HEK293 (cell line): ENCODE results near the gene NTF4.
A peak's percentile ranks its signal among the peaks of the same experiment; 100 is the strongest.

ENCODE experiments used
- CTCF ChIA-PET: fragments of 350-600 bp; formaldehyde crosslinking; extraction: SDS; loops from one replicate; lab custom pipeline; 2021; ENCODE audit warnings: antibody characterized with exemption; lab: Yijun Ruan, JAX
- POLR2A ChIA-PET: fragments of 300-600 bp; formaldehyde crosslinking; extraction: SDS; loops from one replicate; lab custom pipeline; 2020; ENCODE audit warnings: antibody characterized with exemption, inconsistent platforms; lab: Yijun Ruan, JAX
- H3K27ac ChIP-seq: fragments of 200-500 bp; sonication (Bioruptor generic); 2 replicates; pipeline ENCODE4 v1.5.1; 2014; ENCODE audit warnings: low read depth, low read length, control low read depth, inconsistent platforms; ENCODE audit errors: extremely low read depth
- H3K36me3 ChIP-seq, 2 experiments: fragments of 200-500 bp in 1 of 2; sonication (Bioruptor generic) in 1 of 2; 1 replicate in 1 of 2; 2 replicates in 1 of 2; pipeline ENCODE4 v1.5.1; 2014 to 2017; ENCODE audit warnings: inconsistent platforms in 2 of 2, low read length in 2 of 2; ENCODE audit not compliant: control insufficient read depth in 2 of 2, insufficient read depth in 1 of 2
- H3K4me1 ChIP-seq: fragments of 200-500 bp; sonication (Bioruptor generic); 2 replicates; pipeline ENCODE4 v1.5.1; 2014; ENCODE audit warnings: mild to moderate bottlenecking, low read length, inconsistent platforms; ENCODE audit not compliant: control insufficient read depth, insufficient read depth
- H3K4me3 ChIP-seq: 2 replicates; pipeline ENCODE4 v1.5.1; 2011; ENCODE audit warnings: low read depth, mild to moderate bottlenecking, control low read depth, low read length, moderate library complexity
- H3K9me3 ChIP-seq: fragments of 200-500 bp; sonication (Bioruptor generic); 2 replicates; pipeline ENCODE4 v1.5.1; 2014; ENCODE audit warnings: low read depth, low read length, inconsistent platforms; ENCODE audit not compliant: control insufficient read depth, insufficient read depth
- GLI2 ChIP-seq: fragments of 450-650 bp; formaldehyde crosslinking; IDR thresholded peaks from 2 replicates; pipeline ENCODE4; 2017; ENCODE audit warnings: missing biosample characterization, missing genetic modification characterization, low read depth, borderline replicate concordance
- GLIS1 ChIP-seq: fragments of 450-650 bp; formaldehyde crosslinking; IDR thresholded peaks from 2 replicates; pipeline ENCODE4 v1.5.1; 2016; ENCODE audit warnings: missing biosample characterization, missing genetic modification characterization
- IKZF3 ChIP-seq: fragments of 450-650 bp; IDR thresholded peaks from 2 replicates; pipeline ENCODE4 v1.5.0; 2018; ENCODE audit warnings: missing biosample characterization, mild to moderate bottlenecking, missing genetic modification characterization, moderate library complexity
- KLF16 ChIP-seq: fragments of 450-650 bp; formaldehyde crosslinking; IDR thresholded peaks from 2 replicates; pipeline ENCODE4 v1.5.1; 2017; ENCODE audit warnings: missing biosample characterization, missing genetic modification characterization
- KLF8 ChIP-seq: fragments of 450-650 bp; formaldehyde crosslinking; IDR thresholded peaks from 2 replicates; pipeline ENCODE4 v1.5.1; 2016; ENCODE audit warnings: missing biosample characterization, missing genetic modification characterization
- MEIS1 ChIP-seq: sonication (generic); formaldehyde crosslinking; IDR thresholded peaks from 2 replicates; pipeline ENCODE4 v1.8.1; 2022; ENCODE audit warnings: missing genetic modification reagents, mild to moderate bottlenecking, borderline replicate concordance
- MYNN ChIP-seq: fragments of 450-650 bp; formaldehyde crosslinking; IDR thresholded peaks from 2 replicates; pipeline ENCODE4 v1.5.1; 2016; ENCODE audit warnings: missing biosample characterization, missing genetic modification characterization, borderline replicate concordance
- PRDM1 ChIP-seq: fragments of 450-650 bp; formaldehyde crosslinking; IDR thresholded peaks from 2 replicates; pipeline ENCODE4; 2016; ENCODE audit warnings: missing biosample characterization, missing genetic modification characterization
- SP7 ChIP-seq: fragments of 450-650 bp; formaldehyde crosslinking; IDR thresholded peaks from 2 replicates; pipeline ENCODE4 v1.5.1; 2016; ENCODE audit warnings: missing biosample characterization, missing genetic modification characterization
- TRIM28 ChIP-seq: IDR thresholded peaks from 2 replicates; pipeline ENCODE4 v1.6.1; 2011; ENCODE audit warnings: low read length, control low read depth, borderline replicate concordance
- ZBTB17 ChIP-seq: fragments of 450-650 bp; formaldehyde crosslinking; IDR thresholded peaks from 2 replicates; pipeline ENCODE4 v1.5.1; 2016; ENCODE audit warnings: missing biosample characterization, missing genetic modification characterization
- ZIC2 ChIP-seq: fragments of 450-650 bp; formaldehyde crosslinking; IDR thresholded peaks from 2 replicates; pipeline ENCODE4 v1.5.1; 2016; ENCODE audit warnings: missing biosample characterization, missing genetic modification characterization
- ZNF19 ChIP-seq: fragments of 450-650 bp; formaldehyde crosslinking; IDR thresholded peaks from 2 replicates; pipeline ENCODE4; 2016; ENCODE audit warnings: missing biosample characterization, missing genetic modification characterization, low read depth
- ZNF335 ChIP-seq: fragments of 450-650 bp; formaldehyde crosslinking; conservative IDR thresholded peaks from 2 replicates; pipeline ENCODE4 v1.5.1; 2016; ENCODE audit warnings: missing biosample characterization, missing genetic modification characterization
- ZNF366 ChIP-seq: fragments of 450-650 bp; formaldehyde crosslinking; conservative IDR thresholded peaks from 2 replicates; pipeline ENCODE4 v1.5.1; 2016; ENCODE audit warnings: missing biosample characterization, missing genetic modification characterization
- ZNF501 ChIP-seq: fragments of 450-650 bp; formaldehyde crosslinking; IDR thresholded peaks from 2 replicates; pipeline ENCODE4 v1.5.1; 2016; ENCODE audit warnings: missing biosample characterization, missing genetic modification characterization
- ZNF654 ChIP-seq: fragments of 450-650 bp; formaldehyde crosslinking; IDR thresholded peaks from 2 replicates; pipeline ENCODE4 v1.5.1; 2016; ENCODE audit warnings: low read depth, missing biosample characterization, missing genetic modification characterization
- ZNF660 ChIP-seq: fragments of 450-650 bp; IDR thresholded peaks from 2 replicates; pipeline ENCODE4 v1.5.1; 2018; ENCODE audit warnings: missing biosample characterization, mild to moderate bottlenecking, missing genetic modification characterization
- ZNF747 ChIP-seq: fragments of 450-650 bp; formaldehyde crosslinking; IDR thresholded peaks from 2 replicates; pipeline ENCODE4 v1.5.1; 2016; ENCODE audit warnings: missing biosample characterization, missing genetic modification characterization
- ZSCAN30 ChIP-seq: fragments of 450-650 bp; IDR thresholded peaks from 2 replicates; pipeline ENCODE4 v1.5.1; 2018; ENCODE audit warnings: missing biosample characterization, mild to moderate bottlenecking, missing genetic modification characterization, moderate library complexity
- TF ChIP-seq, protein P1 (sequence below): fragments of 450-650 bp; formaldehyde crosslinking; IDR thresholded peaks from 2 replicates; pipeline ENCODE4 v1.5.1; 2017; ENCODE audit warnings: missing biosample characterization, missing genetic modification characterization
- TF ChIP-seq, protein P2 (sequence below): fragments of 450-650 bp; IDR thresholded peaks from 2 replicates; pipeline ENCODE4 v1.5.1; 2018; ENCODE audit warnings: missing biosample characterization, mild to moderate bottlenecking, missing genetic modification characterization
- TF ChIP-seq, protein P3 (sequence below): fragments of 450-650 bp; formaldehyde crosslinking; IDR thresholded peaks from 2 replicates; pipeline ENCODE4 v1.5.1; 2016; ENCODE audit warnings: missing biosample characterization, missing genetic modification characterization
- TF ChIP-seq, protein P4 (sequence below): fragments of 450-650 bp; formaldehyde crosslinking; IDR thresholded peaks from 2 replicates; pipeline ENCODE4 v1.5.1; 2016; ENCODE audit warnings: missing biosample characterization, missing genetic modification characterization
- TF ChIP-seq, protein P5 (sequence below): fragments of 450-650 bp; formaldehyde crosslinking; IDR thresholded peaks from 2 replicates; pipeline ENCODE4 v1.5.1; 2016; ENCODE audit warnings: missing biosample characterization, missing genetic modification characterization
- TF ChIP-seq, protein P6 (sequence below): fragments of 450-650 bp; formaldehyde crosslinking; IDR thresholded peaks from 2 replicates; pipeline ENCODE4 v1.5.1; 2016; ENCODE audit warnings: missing biosample characterization, missing genetic modification characterization

The NTF4 gene

DNA sequence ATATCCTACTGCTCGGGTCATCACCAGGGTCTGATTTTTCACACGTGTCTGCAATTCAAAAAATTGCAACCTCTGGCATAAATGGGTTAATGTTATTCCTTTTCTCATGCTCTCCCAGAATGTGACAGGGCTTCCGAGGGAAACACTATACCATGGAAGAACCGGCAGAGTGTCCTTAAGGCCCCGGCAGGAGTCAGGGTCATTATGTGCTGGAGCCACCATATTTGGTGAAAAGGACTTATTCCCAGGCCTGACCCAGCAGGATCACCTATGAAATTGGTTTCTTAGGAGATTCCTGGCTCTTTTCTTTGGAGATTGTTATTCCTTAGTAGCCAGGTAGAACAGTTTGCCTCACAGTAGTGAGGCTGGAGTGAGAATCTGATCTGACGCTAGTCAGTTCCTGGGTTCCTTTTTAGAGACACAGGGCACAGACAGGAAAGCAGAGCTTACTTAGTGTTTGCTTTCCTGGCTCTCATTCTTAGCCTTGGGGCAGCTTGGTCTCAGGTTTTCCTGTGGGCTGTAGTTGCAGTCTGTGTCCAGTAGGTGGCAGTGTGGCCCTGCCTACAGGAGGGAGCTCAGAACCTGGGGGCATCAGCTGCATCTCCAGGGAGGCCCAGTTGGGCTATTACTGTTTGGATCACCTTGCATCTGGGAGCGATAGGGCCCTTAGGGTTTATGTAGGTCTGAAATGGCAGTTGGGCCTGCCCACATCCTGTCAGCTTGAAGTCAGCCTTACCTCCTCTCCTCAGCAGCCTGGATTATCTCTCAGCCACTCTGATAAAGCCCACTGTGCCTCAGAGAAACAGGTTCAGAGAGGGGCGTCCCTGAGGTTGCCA, 33.1 kb upstream of the NTF4 start:
- peak overlapping the region; percentile 48 for H3K27ac ChIP-seq
- ChIA-PET CTCF (interaction anchor here (0.5 to 7.1 kb wide), 50 partner anchors 10 to 546 kb away, joined by 3 to 105 read pairs (median 5); partner anchors contain the start of genes GYS1, LIN7B and RUVBL2), POLR2A (interaction anchor here (0.6 to 1.7 kb wide), 12 partner anchors 9 to 356 kb away, joined by 3 to 11 read pairs (median 4); partner anchors contain the start of genes ALDH16A1 and LIN7B)
- peaks cover 81 to 95% of the 10 kb centered on the region in 2 experiments for H3K36me3 ChIP-seq
- no peaks in the 10 kb centered on the region for H3K9me3 ChIP-seq
- H3K4me1 ChIP-seq: peaks cover 8% of the 10 kb centered on the region
- no peak overlapping the region for H3K4me3 ChIP-seq
- TF ChIP-seq, protein P1, sequence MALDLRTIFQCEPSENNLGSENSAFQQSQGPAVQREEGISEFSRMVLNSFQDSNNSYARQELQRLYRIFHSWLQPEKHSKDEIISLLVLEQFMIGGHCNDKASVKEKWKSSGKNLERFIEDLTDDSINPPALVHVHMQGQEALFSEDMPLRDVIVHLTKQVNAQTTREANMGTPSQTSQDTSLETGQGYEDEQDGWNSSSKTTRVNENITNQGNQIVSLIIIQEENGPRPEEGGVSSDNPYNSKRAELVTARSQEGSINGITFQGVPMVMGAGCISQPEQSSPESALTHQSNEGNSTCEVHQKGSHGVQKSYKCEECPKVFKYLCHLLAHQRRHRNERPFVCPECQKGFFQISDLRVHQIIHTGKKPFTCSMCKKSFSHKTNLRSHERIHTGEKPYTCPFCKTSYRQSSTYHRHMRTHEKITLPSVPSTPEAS: 0 out of 2 replicates have a peak, but pooled peaks have one; percentile 16
- no peak for TF ChIP-seq ZNF335 (tag by site-specific recombination)
- TF ChIP-seq, protein P2, sequence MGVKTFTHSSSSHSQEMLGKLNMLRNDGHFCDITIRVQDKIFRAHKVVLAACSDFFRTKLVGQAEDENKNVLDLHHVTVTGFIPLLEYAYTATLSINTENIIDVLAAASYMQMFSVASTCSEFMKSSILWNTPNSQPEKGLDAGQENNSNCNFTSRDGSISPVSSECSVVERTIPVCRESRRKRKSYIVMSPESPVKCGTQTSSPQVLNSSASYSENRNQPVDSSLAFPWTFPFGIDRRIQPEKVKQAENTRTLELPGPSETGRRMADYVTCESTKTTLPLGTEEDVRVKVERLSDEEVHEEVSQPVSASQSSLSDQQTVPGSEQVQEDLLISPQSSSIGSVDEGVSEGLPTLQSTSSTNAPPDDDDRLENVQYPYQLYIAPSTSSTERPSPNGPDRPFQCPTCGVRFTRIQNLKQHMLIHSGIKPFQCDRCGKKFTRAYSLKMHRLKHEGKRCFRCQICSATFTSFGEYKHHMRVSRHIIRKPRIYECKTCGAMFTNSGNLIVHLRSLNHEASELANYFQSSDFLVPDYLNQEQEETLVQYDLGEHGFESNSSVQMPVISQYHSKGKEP (tag by site-specific recombination): peak; percentile 34; the same call in 1 of the 2 replicates
- no peak for TF ChIP-seq ZNF19 (tag by site-specific recombination)
- TF ChIP-seq MYNN (tag by site-specific recombination): no peak
- peak; percentile 89 for TF ChIP-seq ZNF654 (tag by site-specific recombination)
- TF ChIP-seq, protein P3, sequence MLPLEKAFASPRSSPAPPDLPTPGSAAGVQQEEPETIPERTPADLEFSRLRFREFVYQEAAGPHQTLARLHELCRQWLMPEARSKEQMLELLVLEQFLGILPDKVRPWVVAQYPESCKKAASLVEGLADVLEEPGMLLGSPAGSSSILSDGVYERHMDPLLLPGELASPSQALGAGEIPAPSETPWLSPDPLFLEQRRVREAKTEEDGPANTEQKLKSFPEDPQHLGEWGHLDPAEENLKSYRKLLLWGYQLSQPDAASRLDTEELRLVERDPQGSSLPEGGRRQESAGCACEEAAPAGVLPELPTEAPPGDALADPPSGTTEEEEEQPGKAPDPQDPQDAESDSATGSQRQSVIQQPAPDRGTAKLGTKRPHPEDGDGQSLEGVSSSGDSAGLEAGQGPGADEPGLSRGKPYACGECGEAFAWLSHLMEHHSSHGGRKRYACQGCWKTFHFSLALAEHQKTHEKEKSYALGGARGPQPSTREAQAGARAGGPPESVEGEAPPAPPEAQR (tag by site-specific recombination): no peak
- no peak for TF ChIP-seq ZNF747 (tag by site-specific recombination)
- TF ChIP-seq SP7 (tag by site-specific recombination): peak; percentile 32
- TF ChIP-seq, protein P4, sequence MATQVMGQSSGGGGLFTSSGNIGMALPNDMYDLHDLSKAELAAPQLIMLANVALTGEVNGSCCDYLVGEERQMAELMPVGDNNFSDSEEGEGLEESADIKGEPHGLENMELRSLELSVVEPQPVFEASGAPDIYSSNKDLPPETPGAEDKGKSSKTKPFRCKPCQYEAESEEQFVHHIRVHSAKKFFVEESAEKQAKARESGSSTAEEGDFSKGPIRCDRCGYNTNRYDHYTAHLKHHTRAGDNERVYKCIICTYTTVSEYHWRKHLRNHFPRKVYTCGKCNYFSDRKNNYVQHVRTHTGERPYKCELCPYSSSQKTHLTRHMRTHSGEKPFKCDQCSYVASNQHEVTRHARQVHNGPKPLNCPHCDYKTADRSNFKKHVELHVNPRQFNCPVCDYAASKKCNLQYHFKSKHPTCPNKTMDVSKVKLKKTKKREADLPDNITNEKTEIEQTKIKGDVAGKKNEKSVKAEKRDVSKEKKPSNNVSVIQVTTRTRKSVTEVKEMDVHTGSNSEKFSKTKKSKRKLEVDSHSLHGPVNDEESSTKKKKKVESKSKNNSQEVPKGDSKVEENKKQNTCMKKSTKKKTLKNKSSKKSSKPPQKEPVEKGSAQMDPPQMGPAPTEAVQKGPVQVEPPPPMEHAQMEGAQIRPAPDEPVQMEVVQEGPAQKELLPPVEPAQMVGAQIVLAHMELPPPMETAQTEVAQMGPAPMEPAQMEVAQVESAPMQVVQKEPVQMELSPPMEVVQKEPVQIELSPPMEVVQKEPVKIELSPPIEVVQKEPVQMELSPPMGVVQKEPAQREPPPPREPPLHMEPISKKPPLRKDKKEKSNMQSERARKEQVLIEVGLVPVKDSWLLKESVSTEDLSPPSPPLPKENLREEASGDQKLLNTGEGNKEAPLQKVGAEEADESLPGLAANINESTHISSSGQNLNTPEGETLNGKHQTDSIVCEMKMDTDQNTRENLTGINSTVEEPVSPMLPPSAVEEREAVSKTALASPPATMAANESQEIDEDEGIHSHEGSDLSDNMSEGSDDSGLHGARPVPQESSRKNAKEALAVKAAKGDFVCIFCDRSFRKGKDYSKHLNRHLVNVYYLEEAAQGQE: no peak
- peak; percentile 87 for TF ChIP-seq PRDM1 (tag by site-specific recombination)
- no peak for TF ChIP-seq MEIS1 (CRISPR knock-in tag)
- 0 out of 2 replicates have a peak, but pooled peaks have one; percentile 33 for TF ChIP-seq TRIM28
- 0 out of 2 replicates have a peak, but pooled peaks have one; percentile 20 for TF ChIP-seq ZNF501 (tag by site-specific recombination)
- TF ChIP-seq ZIC2 (tag by site-specific recombination): 0 out of 2 replicates have a peak, but pooled peaks have one; percentile 31
- peak; percentile 18; the same call in 1 of the 2 replicates for TF ChIP-seq ZNF366 (tag by site-specific recombination)
- no peak for TF ChIP-seq KLF8 (tag by site-specific recombination)
- TF ChIP-seq ZSCAN30: peak; percentile 87; the same call in 1 of the 2 replicates
- TF ChIP-seq, protein P5, sequence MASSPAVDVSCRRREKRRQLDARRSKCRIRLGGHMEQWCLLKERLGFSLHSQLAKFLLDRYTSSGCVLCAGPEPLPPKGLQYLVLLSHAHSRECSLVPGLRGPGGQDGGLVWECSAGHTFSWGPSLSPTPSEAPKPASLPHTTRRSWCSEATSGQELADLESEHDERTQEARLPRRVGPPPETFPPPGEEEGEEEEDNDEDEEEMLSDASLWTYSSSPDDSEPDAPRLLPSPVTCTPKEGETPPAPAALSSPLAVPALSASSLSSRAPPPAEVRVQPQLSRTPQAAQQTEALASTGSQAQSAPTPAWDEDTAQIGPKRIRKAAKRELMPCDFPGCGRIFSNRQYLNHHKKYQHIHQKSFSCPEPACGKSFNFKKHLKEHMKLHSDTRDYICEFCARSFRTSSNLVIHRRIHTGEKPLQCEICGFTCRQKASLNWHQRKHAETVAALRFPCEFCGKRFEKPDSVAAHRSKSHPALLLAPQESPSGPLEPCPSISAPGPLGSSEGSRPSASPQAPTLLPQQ (tag by site-specific recombination): peak; percentile 50
- TF ChIP-seq, protein P6, sequence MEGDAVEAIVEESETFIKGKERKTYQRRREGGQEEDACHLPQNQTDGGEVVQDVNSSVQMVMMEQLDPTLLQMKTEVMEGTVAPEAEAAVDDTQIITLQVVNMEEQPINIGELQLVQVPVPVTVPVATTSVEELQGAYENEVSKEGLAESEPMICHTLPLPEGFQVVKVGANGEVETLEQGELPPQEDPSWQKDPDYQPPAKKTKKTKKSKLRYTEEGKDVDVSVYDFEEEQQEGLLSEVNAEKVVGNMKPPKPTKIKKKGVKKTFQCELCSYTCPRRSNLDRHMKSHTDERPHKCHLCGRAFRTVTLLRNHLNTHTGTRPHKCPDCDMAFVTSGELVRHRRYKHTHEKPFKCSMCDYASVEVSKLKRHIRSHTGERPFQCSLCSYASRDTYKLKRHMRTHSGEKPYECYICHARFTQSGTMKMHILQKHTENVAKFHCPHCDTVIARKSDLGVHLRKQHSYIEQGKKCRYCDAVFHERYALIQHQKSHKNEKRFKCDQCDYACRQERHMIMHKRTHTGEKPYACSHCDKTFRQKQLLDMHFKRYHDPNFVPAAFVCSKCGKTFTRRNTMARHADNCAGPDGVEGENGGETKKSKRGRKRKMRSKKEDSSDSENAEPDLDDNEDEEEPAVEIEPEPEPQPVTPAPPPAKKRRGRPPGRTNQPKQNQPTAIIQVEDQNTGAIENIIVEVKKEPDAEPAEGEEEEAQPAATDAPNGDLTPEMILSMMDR (tag by site-specific recombination): peak; percentile 94
- TF ChIP-seq KLF16 (tag by site-specific recombination): no peak
- TF ChIP-seq ZNF660: 0 out of 2 replicates have a peak, but pooled peaks have one; percentile 31
- no peak for TF ChIP-seq GLI2 (tag by site-specific recombination)
- peak; percentile 79 for TF ChIP-seq GLIS1
- peak; percentile 70 for TF ChIP-seq IKZF3 (tag by site-specific recombination)
- peak; percentile 95 for TF ChIP-seq ZBTB17
